CD8-positive, alpha-beta memory T cell (primary cell): ENCODE measurements around the gene ZFX. TPM values are rescaled to one million over a fixed set of nuclear protein-coding genes. Genes with fewer than 3 reads are reported as not detected.

Source experiments
- CTCF ChIA-PET: fragments of 350-600 bp; sonication (Branson Sonifier 250); formaldehyde crosslinking; loops from one replicate; lab custom pipeline; 2021; ENCODE audit warnings: antibody characterized with exemption; lab: Charles Lee
- POLR2A ChIA-PET: fragments of 350-600 bp; sonication (Branson Sonifier 250); formaldehyde crosslinking; loops from one replicate; lab custom pipeline; 2021; ENCODE audit warnings: antibody characterized with exemption; lab: Charles Lee
- DNase-seq, 5 donors: peaks; one replicate each; pipeline versions ENCODE4 v3.0.0 to v3.0.0-alpha.2; 2020 to 2022; ENCODE audit warnings: mixed read lengths in 1 of 5
- H3K27ac ChIP-seq: one replicate; pipeline ENCODE4 v1.7.0; 2013; ENCODE audit warnings: low read depth, mild to moderate bottlenecking, low read length, moderate library complexity
- H3K27me3 ChIP-seq: 2 replicates; pipeline ENCODE4 v1.7.0; 2013; ENCODE audit warnings: low read length, mild to moderate bottlenecking; ENCODE audit not compliant: insufficient read depth, poor library complexity, severe bottlenecking
- H3K36me3 ChIP-seq: 2 replicates; pipeline ENCODE4 v1.7.0; 2013; ENCODE audit warnings: mild to moderate bottlenecking, low read length, moderate library complexity; ENCODE audit not compliant: insufficient read depth
- H3K4me1 ChIP-seq: 2 replicates; pipeline ENCODE4 v1.7.0; 2013; ENCODE audit warnings: mild to moderate bottlenecking, low read length, moderate library complexity; ENCODE audit not compliant: insufficient read depth
- H3K4me3 ChIP-seq: 2 replicates; pipeline ENCODE4 v1.7.0; 2013; ENCODE audit warnings: mild to moderate bottlenecking, low read length
- H3K9me3 ChIP-seq: 2 replicates; pipeline ENCODE4 v1.7.0; 2013; ENCODE audit warnings: mild to moderate bottlenecking, low read length
- H3K27ac Mint-ChIP-seq, 8 donors: one replicate each; pipeline ENCODE4 v1.8.0; 2020 to 2021; ENCODE audit warnings: mixed read lengths in 8 of 8, mild to moderate bottlenecking in 6 of 8, inconsistent platforms in 3 of 8, moderate library complexity in 3 of 8
- H3K27me3 Mint-ChIP-seq, 2 donors: one replicate each; pipeline ENCODE4 v1.8.0; 2020 to 2021; ENCODE audit warnings: mixed read lengths in 2 of 2, mild to moderate bottlenecking in 1 of 2, moderate library complexity in 1 of 2
- H3K36me3 Mint-ChIP-seq, 3 donors: one replicate each; pipeline ENCODE4 v1.8.0; 2020 to 2021; ENCODE audit warnings: mixed read lengths in 3 of 3, inconsistent platforms in 1 of 3, mild to moderate bottlenecking in 1 of 3
- H3K4me1 Mint-ChIP-seq, 3 donors: one replicate each; pipeline ENCODE4 v1.8.0; 2020 to 2021; ENCODE audit warnings: mixed read lengths in 3 of 3, inconsistent platforms in 1 of 3, mild to moderate bottlenecking in 1 of 3
- H3K4me3 Mint-ChIP-seq, 7 donors: one replicate each; pipeline ENCODE4 v1.8.0; 2020 to 2021; ENCODE audit warnings: mixed read lengths in 7 of 7, mild to moderate bottlenecking in 6 of 7, moderate library complexity in 4 of 7, inconsistent platforms in 2 of 7
- H3K9me3 Mint-ChIP-seq, 5 donors: one replicate each; pipeline ENCODE4 v1.8.0; 2020 to 2022; ENCODE audit warnings: mixed read lengths in 5 of 5, mild to moderate bottlenecking in 3 of 5, moderate library complexity in 2 of 5, inconsistent platforms in 1 of 5
- polyA plus RNA-seq: library from polyadenylated mRNA; unstranded; fragments of 300-500 nt; fragmentation: Illumina TruSeq; gene quantifications from one replicate; pipeline ENCODE4 v1.2.3, GENCODE V29; 2021
- total RNA-seq, 2 experiments: library from RNA; stranded (reverse); gene quantifications; one replicate each; pipeline ENCODE4 v1.2.3, GENCODE V29; 2021

Gene ZFX
- total and polyA plus RNA-seq, 3 experiments from 2014 or later = 35.5 to 36.7 (median 36.6) TPM

GRCh38 chrX:24231131-24231540, 81.6 kb downstream of the ZFX start:
- peaks cover 0 to 7% of the 10 kb centered on the region in 2 donors for H3K27me3 Mint-ChIP-seq
- Histone ChIP-seq H3K4me1 (no peaks in the 10 kb centered on the region), H3K36me3 (no peaks in the 10 kb centered on the region), H3K9me3 (no peaks in the 10 kb centered on the region), H3K27me3 (no peaks in the 10 kb centered on the region), H3K4me3 (no peak overlapping the region), H3K27ac (no peak overlapping the region)
- CTCF ChIA-PET = no interaction called here
- peaks cover 0 to 5% (median 0%) of the 10 kb centered on the region in 3 donors for H3K4me1 Mint-ChIP-seq
- H3K9me3 Mint-ChIP-seq = peaks cover 0 to 3% (median 0%) of the 10 kb centered on the region in 5 donors
- POLR2A ChIA-PET = no interaction called here
- H3K4me3 Mint-ChIP-seq = no peak overlapping the region
- no peak for DNase-seq
- H3K36me3 Mint-ChIP-seq = peaks cover 0 to 7% (median 2%) of the 10 kb centered on the region in 3 donors
- peak overlapping the region in 1 of 8 donors; percentile 9 for H3K27ac Mint-ChIP-seq

GRCh38 chrX:24231641-24232179, 82.2 kb downstream of the ZFX start:
- H3K27me3 ChIP-seq = no peaks in the 10 kb centered on the region
- POLR2A ChIA-PET = no interaction called here
- no peak for DNase-seq

GRCh38 chrX:24232796-24233195, 83.3 kb downstream of the ZFX start:
- no peak overlapping the region for H3K4me3 ChIP-seq
- ChIA-PET POLR2A (no interaction called here), CTCF (no interaction called here)
- H3K9me3 ChIP-seq = no peaks in the 10 kb centered on the region
- Mint-ChIP-seq H3K4me3 (no peak overlapping the region), H3K4me1 (peaks cover 0 to 5% (median 0%) of the 10 kb centered on the region in 3 donors), H3K27ac (no peak overlapping the region), H3K9me3 (peaks cover 0 to 2% (median 0%) of the 10 kb centered on the region in 5 donors), H3K27me3 (peaks cover 0 to 7% of the 10 kb centered on the region in 2 donors), H3K36me3 (peaks cover 0 to 2% (median 0%) of the 10 kb centered on the region in 3 donors)
- H3K27me3 ChIP-seq = no peaks in the 10 kb centered on the region
- DNase-seq = no peak
- no peaks in the 10 kb centered on the region for H3K4me1 ChIP-seq
- H3K27ac ChIP-seq = no peak overlapping the region
- no peaks in the 10 kb centered on the region for H3K36me3 ChIP-seq

More at GRCh38 chrX:24231641-24232179, 82.2 kb downstream of the ZFX start:
- H3K4me3 ChIP-seq = no peak overlapping the region
- Mint-ChIP-seq H3K36me3 (peaks cover 0 to 2% (median 2%) of the 10 kb centered on the region in 3 donors), H3K4me1 (peaks cover 0 to 5% (median 0%) of the 10 kb centered on the region in 3 donors), H3K9me3 (peaks cover 0 to 3% (median 0%) of the 10 kb centered on the region in 5 donors), H3K27ac (no peak overlapping the region), H3K4me3 (no peak overlapping the region), H3K27me3 (peaks cover 0 to 7% of the 10 kb centered on the region in 2 donors)
- no peak overlapping the region for H3K27ac ChIP-seq
- CTCF ChIA-PET = no interaction called here
- no peaks in the 10 kb centered on the region for H3K4me1 ChIP-seq
- H3K9me3 ChIP-seq = no peaks in the 10 kb centered on the region
- H3K36me3 ChIP-seq = no peaks in the 10 kb centered on the region

GRCh38 chrX:24235084-24235710, 85.7 kb downstream of the ZFX start:
- no peak for DNase-seq
- no peaks in the 10 kb centered on the region for H3K36me3 ChIP-seq
- H3K4me3 ChIP-seq = no peak overlapping the region
- Mint-ChIP-seq H3K36me3 (no peaks in the 10 kb centered on the region), H3K4me1 (peaks cover 0 to 5% (median 0%) of the 10 kb centered on the region in 3 donors), H3K4me3 (no peak overlapping the region), H3K27me3 (peaks cover 0 to 3% of the 10 kb centered on the region in 2 donors), H3K9me3 (no peaks in the 10 kb centered on the region), H3K27ac (peak overlapping the region in 1 of 8 donors; percentile 3)
- ChIA-PET CTCF (no interaction called here), POLR2A (no interaction called here)
- H3K4me1 ChIP-seq = no peaks in the 10 kb centered on the region
- no peaks in the 10 kb centered on the region for H3K27me3 ChIP-seq
- no peak overlapping the region for H3K27ac ChIP-seq
- H3K9me3 ChIP-seq = no peaks in the 10 kb centered on the region

- Mint-ChIP-seq H3K27me3 (peaks cover 0 to 2% of the 10 kb centered on the region in 2 donors), H3K27ac (no peak overlapping the region), H3K9me3 (no peaks in the 10 kb centered on the region), H3K4me3 (no peak overlapping the region), H3K36me3 (no peaks in the 10 kb centered on the region), H3K4me1 (no peaks in the 10 kb centered on the region)
- H3K4me1 ChIP-seq = no peaks in the 10 kb centered on the region
- POLR2A ChIA-PET = no interaction called here
- no peaks in the 10 kb centered on the region for H3K27me3 ChIP-seq
- CTCF ChIA-PET = interaction anchor here (0.8 to 1.3 kb wide), 5 partner anchors 10 to 335 kb away, joined by 3 to 4 read pairs (median 3); partner anchors contain the start of genes APOO and CXorf58
- no peaks in the 10 kb centered on the region for H3K36me3 ChIP-seq
- H3K9me3 ChIP-seq = no peaks in the 10 kb centered on the region
- H3K4me3 ChIP-seq = no peak overlapping the region
- H3K27ac ChIP-seq = no peak overlapping the region
- peak in 3 of 5 donors; percentile 0 to 22 (median 15) for DNase-seq
Observed at GRCh38 chrX:24241822-24242648, 92.5 kb downstream of the ZFX start.

GRCh38 chrX:24242649-24243175, 93.2 kb downstream of the ZFX start:
- CTCF ChIA-PET = interaction anchor here (0.8 to 1.3 kb wide), 4 partner anchors 10 to 335 kb away, joined by 3 read pairs; partner anchors contain the start of genes APOO and CXorf58
- POLR2A ChIA-PET = no interaction called here
- H3K4me1 ChIP-seq = no peaks in the 10 kb centered on the region
- no peaks in the 10 kb centered on the region for H3K27me3 ChIP-seq
- no peak overlapping the region for H3K4me3 Mint-ChIP-seq
- peaks cover 0 to 2% of the 10 kb centered on the region in 2 donors for H3K27me3 Mint-ChIP-seq
- no peaks in the 10 kb centered on the region for H3K9me3 ChIP-seq
- no peak overlapping the region for H3K27ac Mint-ChIP-seq
- H3K4me3 ChIP-seq = no peak overlapping the region
- no peaks in the 10 kb centered on the region for H3K9me3 Mint-ChIP-seq
- no peaks in the 10 kb centered on the region for H3K36me3 Mint-ChIP-seq
- no peaks in the 10 kb centered on the region for H3K36me3 ChIP-seq
- no peaks in the 10 kb centered on the region for H3K4me1 Mint-ChIP-seq
- no peak for DNase-seq
- H3K27ac ChIP-seq = no peak overlapping the region

GRCh38 chrX:24243188-24243587, 93.7 kb downstream of the ZFX start:
- Mint-ChIP-seq H3K4me3 (no peak overlapping the region), H3K9me3 (no peaks in the 10 kb centered on the region), H3K4me1 (no peaks in the 10 kb centered on the region), H3K27me3 (peaks cover 0 to 3% of the 10 kb centered on the region in 2 donors), H3K27ac (no peak overlapping the region), H3K36me3 (no peaks in the 10 kb centered on the region)
- Histone ChIP-seq H3K4me1 (no peaks in the 10 kb centered on the region), H3K36me3 (no peaks in the 10 kb centered on the region), H3K4me3 (no peak overlapping the region), H3K9me3 (no peaks in the 10 kb centered on the region), H3K27me3 (no peaks in the 10 kb centered on the region), H3K27ac (no peak overlapping the region)
- DNase-seq = no peak
- POLR2A ChIA-PET = no interaction called here
- CTCF ChIA-PET = interaction anchor here (0.8 to 0.9 kb wide), 2 partner anchors 161 to 335 kb away, joined by 3 read pairs; partner anchors contain the start of genes APOO and CXorf58
